Aorta (tissue), 5 donors: Measurements from ENCODE around the gene PRRG1. TPM values are rescaled to one million over a fixed set of nuclear protein-coding genes. Genes with fewer than 3 reads are reported as not detected.
A peak's percentile ranks its signal among the peaks of the same experiment; 100 is the strongest.
"Not testable (repeated sequence)": the region's sequence is repeated elsewhere in the genome, so short reads cannot be mapped to it uniquely, and the experiment has no call there.

Source experiments
- ATAC-seq: fragments of 200-7000 bp; cut with Tn5 transposase; one replicate; pipeline ENCODE4 v1.9.1; 2022; ENCODE audit warnings: moderate library complexity; ENCODE audit not compliant: low FRiP score
- DNase-seq, 2 donors: peaks; one replicate each; pipeline ENCODE4 v3.0.0-alpha.2; 2020
- H3K27ac ChIP-seq, 2 donors: one replicate each; pipeline ENCODE4 v1.5.1; 2013; ENCODE audit warnings: low read length in 2 of 2, mild to moderate bottlenecking in 2 of 2, moderate library complexity in 2 of 2, control low read depth in 1 of 2, inconsistent platforms in 1 of 2, low read depth in 1 of 2
- H3K27me3 ChIP-seq, 2 donors: one replicate each; pipeline ENCODE4 v1.6.1; 2013; ENCODE audit warnings: control low read depth in 1 of 2, low read length in 1 of 2, mild to moderate bottlenecking in 1 of 2, moderate library complexity in 1 of 2; ENCODE audit not compliant: insufficient read depth in 2 of 2, control insufficient read depth in 1 of 2
- H3K36me3 ChIP-seq, 2 donors: one replicate each; pipeline ENCODE4 v1.6.1; 2013; ENCODE audit warnings: control low read depth in 1 of 2, low read length in 1 of 2, mild to moderate bottlenecking in 1 of 2; ENCODE audit not compliant: insufficient read depth in 2 of 2, control insufficient read depth in 1 of 2
- H3K4me1 ChIP-seq, 2 donors: one replicate each; pipeline ENCODE4 v1.6.1; 2013; ENCODE audit warnings: low read length in 2 of 2, control low read depth in 1 of 2, mild to moderate bottlenecking in 1 of 2, moderate library complexity in 1 of 2; ENCODE audit not compliant: insufficient read depth in 2 of 2, control insufficient read depth in 1 of 2
- H3K4me3 ChIP-seq, 2 donors: one replicate each; pipeline ENCODE4 v1.5.1; 2013; ENCODE audit warnings: low read length in 2 of 2, control low read depth in 1 of 2, mild to moderate bottlenecking in 1 of 2
- H3K9me3 ChIP-seq: one replicate; pipeline ENCODE4 v1.6.1; 2013; ENCODE audit warnings: mild to moderate bottlenecking, low read length; ENCODE audit not compliant: control insufficient read depth
- WGBS, 2 donors: extraction: QIAGEN DNeasy Blood & Tissue Kit; methylation state at CpG; one replicate each; pipeline ENCODE4 v1.1.7; 2013; 5-methylcytosine and 5-hydroxymethylcytosine counted together
- intact Hi-C, 2 donors: fragments of 100-400 bp; cut with DNase I; formaldehyde crosslinking; loops; one replicate each; pipeline versions ENCODE4 v1.14.2 to v1.15.0; 2022
- long read RNA-seq, 2 donors: library from polyadenylated mRNA; unstranded; transcript quantifications; one replicate each; pipeline ENCODE4 v2.0.0, GENCODE V29; 2020 to 2021
- polyA plus RNA-seq, 2 donors: library from polyadenylated mRNA; stranded (reverse); fragments of 200-250 nt; gene quantifications; one replicate each; pipeline ENCODE4 v1.2.3, GENCODE V29; 2013
- total RNA-seq, 2 donors: library from RNA; stranded (reverse); fragmentation: NEBNext Ultra II Directional; extraction: Animal tissue kit (Norgen Biotek cat#: 25700); gene quantifications; one replicate each; pipeline ENCODE4 v1.2.1, GENCODE V29; 2021
- donor health status: healthy with polysubstance abuse.
- donor health status: Bipolar disorder and iron deficiency.
- donor health status: DM: no; HTN: no; CAD: no.
- donor health status: DM: no; HTN: no; CAD: no.
- donor health status: DM: yes; HTN: yes; CAD: no.

Gene PRRG1
- total RNA-seq (10 to 100 TPM; 14.7 to 17.8 TPM), polyA plus RNA-seq (1 to 10 TPM; 2.5 to 2.6 TPM)
- long read RNA-seq, donor 1, full-length matches to known transcripts: 5 of 6 reads
- long read RNA-seq, donor 1, partial matches to known transcripts: 1 of 6 reads
- long read RNA-seq, donor 1, other reads (novel, unspliced or antisense): 0 of 6 reads
- long read RNA-seq, donor 2: 0 reads

DNA sequence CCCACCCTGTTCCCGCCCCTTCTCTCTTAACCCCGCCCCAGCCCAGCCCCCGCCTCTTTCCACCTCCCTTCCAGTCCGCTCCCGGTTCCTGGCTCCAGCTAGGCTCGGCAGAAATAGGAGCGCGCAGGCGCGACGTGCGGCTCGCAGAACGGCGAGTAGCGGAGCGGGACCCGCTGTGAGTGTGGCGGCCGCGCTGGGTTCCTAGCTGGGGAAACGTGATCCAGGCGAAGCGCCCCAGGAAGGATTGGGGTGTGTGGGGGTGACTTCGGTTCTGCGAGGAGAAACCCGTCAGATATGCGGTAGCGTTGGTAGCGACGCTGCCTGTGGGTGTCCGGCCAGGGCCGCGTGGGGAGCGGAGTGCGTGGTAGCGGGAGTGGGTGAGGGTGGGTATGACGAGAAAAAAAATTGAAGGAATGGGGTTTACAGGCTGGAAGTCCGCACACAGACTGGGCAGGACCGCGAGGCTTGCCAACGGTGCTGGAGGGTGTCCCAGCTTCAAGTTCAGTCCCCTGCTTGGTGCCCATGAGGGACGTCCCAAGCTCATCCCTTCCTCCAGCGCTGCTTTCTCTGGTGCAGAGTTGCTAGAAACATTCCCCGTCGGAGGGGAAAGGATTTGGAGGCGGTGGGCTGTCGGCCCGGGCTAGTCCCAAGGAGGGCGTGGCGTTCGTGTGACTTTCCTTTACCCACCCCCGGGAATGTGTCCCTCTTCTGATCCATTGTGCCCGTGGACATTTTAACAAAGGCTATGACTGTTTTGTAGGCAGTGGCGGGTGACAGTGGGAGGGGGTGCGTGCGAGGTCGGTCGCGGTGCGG, at the start of gene PRRG1:
TSS of gene PRRG1 (plus strand) at position 144 of the 813 bp plus-strand sequence. CDS start 56,886 bp downstream, outside the sequence.
- intact Hi-C loops: no loop called here
- DNase-seq: peak; percentile 83 to 92
- WGBS, 2 donors: 0 to 32% methylated on average over 56 to 61 of the region's 61 CpGs

DNA sequence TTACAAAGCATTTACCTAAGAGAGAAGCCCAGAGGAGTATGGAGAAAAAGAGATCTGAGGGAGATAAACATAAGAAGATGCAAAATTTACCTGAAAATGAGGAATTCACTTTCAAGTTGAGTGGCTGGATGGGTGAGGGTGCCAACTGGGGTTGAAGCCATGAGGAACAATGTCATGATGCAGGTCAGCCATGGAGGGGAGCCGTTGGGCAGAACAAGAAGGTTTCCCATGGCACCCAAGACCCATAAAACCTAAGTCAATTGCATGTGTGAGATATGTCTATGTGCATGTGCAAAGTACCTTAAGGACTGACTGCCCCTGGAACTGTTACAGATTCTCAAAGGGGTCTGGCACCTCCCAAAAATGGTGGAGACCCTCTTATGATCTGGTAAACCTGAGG, 46.6 kb upstream of the PRRG1 start:
- intact Hi-C loops: no loop called here
- Histone ChIP-seq H3K4me1 (no peaks in the 10 kb centered on the region), H3K9me3 (no peaks in the 10 kb centered on the region), H3K4me3 (no peak overlapping the region), H3K27me3 (no peaks in the 10 kb centered on the region), H3K27ac (no peak overlapping the region), H3K36me3 (no peaks in the 10 kb centered on the region)
- WGBS, 2 donors: 6 to 37% methylated on average over 1 of the region's 1 CpG
- no peak for DNase-seq
- no peak for ATAC-seq

More for the DNA sequence above, at the start of gene PRRG1:
- H3K4me3 ChIP-seq: peak within 1 kb of the TSS; percentile 32 to 48
- no peaks in the 10 kb centered on the region for H3K36me3 ChIP-seq
- no peaks in the 10 kb centered on the region for H3K9me3 ChIP-seq
- peak within 1 kb of the TSS in 1 of 2 donors; percentile 64 for H3K27ac ChIP-seq
- H3K4me1 ChIP-seq: no peaks in the 10 kb centered on the region
- peak; percentile 93 for ATAC-seq
- no peaks in the 10 kb centered on the region for H3K27me3 ChIP-seq

DNA sequence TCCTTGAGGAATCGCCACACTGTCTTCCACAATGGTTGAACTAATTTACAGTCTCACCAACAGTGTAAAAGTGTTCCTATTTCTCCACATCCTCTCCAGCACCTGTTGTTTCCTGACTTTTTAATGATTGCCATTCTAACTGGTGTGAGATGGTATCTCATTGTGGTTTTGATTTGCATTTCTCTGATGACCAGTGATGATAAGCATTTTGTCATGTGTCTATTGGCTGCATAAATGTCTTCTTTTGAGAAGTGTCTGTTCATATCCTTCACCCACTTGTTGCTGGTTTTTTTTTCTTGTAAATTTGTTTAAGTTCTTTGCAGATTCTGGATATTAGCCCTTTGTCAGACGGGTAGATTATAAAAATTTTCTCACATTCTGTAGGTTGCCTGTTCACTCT, 43.9 kb upstream of the PRRG1 start:
- DNase-seq, ATAC-seq, H3K36me3 ChIP-seq, H3K4me3 ChIP-seq, H3K27ac ChIP-seq, intact Hi-C loops, H3K4me1 ChIP-seq, H3K9me3 ChIP-seq, H3K27me3 ChIP-seq: not testable (repeated sequence)
- WGBS, 2 donors: 65 to 76% methylated on average over 1 to 2 of the region's 2 CpGs

DNA sequence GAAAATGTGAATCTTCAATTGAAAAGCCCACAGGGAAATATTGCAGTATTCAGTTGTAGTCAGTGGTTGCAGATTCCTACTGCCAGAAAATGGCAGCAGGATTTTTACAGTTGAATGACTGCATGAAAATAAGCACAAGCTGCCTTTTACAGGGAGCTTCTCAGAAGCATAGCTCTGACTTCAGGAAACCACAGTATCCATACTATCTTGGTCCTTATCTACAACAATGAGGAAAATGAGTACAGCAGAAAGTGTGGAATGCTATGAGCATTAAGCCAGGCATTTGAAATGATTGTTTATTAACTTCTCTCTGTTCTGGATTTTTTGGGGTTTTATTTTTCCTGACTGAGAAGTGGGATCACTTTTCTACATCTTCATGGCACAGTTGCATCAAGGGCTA, 34.6 kb upstream of the PRRG1 start:
- intact Hi-C loops: no loop called here
- no peak for ATAC-seq
- H3K36me3 ChIP-seq: no peaks in the 10 kb centered on the region
- H3K9me3 ChIP-seq: no peaks in the 10 kb centered on the region
- no peak for DNase-seq
- H3K27ac ChIP-seq: no peak overlapping the region
- H3K4me1 ChIP-seq: no peaks in the 10 kb centered on the region
- H3K4me3 ChIP-seq: no peak overlapping the region
- no peaks in the 10 kb centered on the region for H3K27me3 ChIP-seq

DNA sequence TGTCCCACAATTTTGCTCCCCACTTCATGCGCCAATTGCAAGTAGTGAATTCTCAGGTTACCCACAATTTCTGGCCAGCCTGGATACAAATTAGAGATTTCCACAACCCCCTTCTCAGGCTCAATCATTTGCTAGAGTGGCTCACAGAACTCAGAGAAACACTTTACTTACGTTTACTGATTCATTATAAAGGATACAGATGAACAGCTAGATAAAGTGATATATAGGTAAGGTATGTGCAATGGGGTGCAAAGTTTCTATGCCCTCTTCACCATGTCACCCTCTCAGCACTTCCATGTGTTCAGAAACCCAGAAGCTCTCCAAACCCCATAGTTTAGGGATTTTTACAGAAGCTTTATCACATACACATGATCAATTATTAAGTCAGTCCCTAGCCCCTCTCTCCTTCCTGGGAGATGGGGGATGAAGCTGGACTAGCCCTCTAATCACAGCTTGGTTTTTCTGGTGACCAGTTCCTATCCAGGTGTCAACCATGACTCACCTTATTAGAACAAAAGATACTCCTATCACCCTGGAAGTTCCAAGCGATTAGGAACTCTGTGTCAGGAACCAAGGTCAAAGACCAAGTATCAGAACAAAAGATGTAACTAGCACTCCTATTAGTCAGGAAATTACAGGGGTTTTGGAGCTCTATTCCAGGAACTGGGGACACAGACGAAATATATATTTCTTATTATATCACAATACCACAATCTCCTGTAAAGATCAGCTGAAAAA, 33.5 kb upstream of the PRRG1 start:
- Histone ChIP-seq H3K4me1 (no peaks in the 10 kb centered on the region), H3K36me3 (no peaks in the 10 kb centered on the region), H3K27me3 (no peaks in the 10 kb centered on the region), H3K4me3 (no peak overlapping the region), H3K9me3 (no peaks in the 10 kb centered on the region), H3K27ac (no peak overlapping the region)
- 69 to 92% methylated on average over 4 of the region's 4 CpGs for WGBS, 2 donors
- no peak for DNase-seq
- intact Hi-C loops: no loop called here
- ATAC-seq: no peak

GRCh38 chrX:37320541-37321203, 28.5 kb upstream of the PRRG1 start:
- Histone ChIP-seq H3K27me3 (no peaks in the 10 kb centered on the region), H3K9me3 (no peaks in the 10 kb centered on the region), H3K27ac (no peak overlapping the region), H3K4me1 (no peaks in the 10 kb centered on the region), H3K4me3 (no peak overlapping the region), H3K36me3 (no peaks in the 10 kb centered on the region)
- 74 to 94% methylated on average over 5 of the region's 5 CpGs for WGBS, 2 donors
- ATAC-seq (no peak), DNase-seq (no peak)
- intact Hi-C loops: no loop called here

DNA sequence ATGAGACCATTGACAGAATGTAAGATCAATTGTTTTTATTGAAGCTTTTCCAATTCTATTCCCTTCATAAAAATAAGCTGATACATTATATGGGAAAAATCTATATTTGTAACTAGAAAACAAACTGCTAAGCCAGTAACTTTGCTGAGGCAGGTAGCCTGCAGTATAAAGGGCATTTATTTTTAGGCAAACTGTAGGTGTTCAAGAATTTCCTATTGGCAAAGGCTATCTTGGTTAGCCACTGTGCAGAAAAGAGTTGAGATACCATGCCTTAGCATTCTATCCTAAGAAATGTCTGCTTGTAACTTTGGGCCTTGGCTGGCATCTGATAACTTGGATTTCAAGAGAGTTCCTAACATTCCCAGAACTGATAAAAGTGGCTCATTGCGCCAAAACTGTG, 18.5 kb upstream of the PRRG1 start:
- no peaks in the 10 kb centered on the region for H3K27me3 ChIP-seq
- intact Hi-C loops: no loop called here

DNA sequence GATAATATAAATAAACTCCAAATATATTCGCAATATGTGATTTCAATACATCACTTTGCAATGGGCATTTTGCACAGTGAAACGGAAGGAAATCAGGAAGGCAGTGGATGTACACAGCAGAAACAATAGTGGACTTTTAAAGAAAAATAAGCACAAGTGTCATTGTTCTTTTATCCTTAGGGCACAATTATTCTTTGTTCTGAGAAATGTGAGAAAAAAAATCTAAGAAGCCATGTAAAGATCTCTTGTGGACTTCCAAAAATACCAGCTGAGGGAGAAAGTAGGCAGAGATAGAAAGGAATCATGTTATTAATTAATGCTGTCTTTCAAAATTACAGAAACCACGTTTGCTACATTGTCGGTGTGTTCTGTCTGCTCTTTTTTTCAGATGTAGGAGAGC, 17.6 kb upstream of the PRRG1 start:
- no peak overlapping the region for H3K4me3 ChIP-seq
- intact Hi-C loops: no loop called here
- H3K27me3 ChIP-seq: no peaks in the 10 kb centered on the region
- 30 to 41% methylated on average over 4 of the region's 4 CpGs for WGBS, 2 donors
- ATAC-seq (no peak), DNase-seq (no peak)
- no peaks in the 10 kb centered on the region for H3K4me1 ChIP-seq
- no peaks in the 10 kb centered on the region for H3K36me3 ChIP-seq
- H3K9me3 ChIP-seq: no peaks in the 10 kb centered on the region
- H3K27ac ChIP-seq: no peak overlapping the region

More for the DNA sequence above, 18.5 kb upstream of the PRRG1 start:
- WGBS, 2 donors: 14 to 15% methylated on average over 1 of the region's 1 CpG
- Histone ChIP-seq H3K4me3 (no peak overlapping the region), H3K36me3 (no peaks in the 10 kb centered on the region), H3K4me1 (no peaks in the 10 kb centered on the region), H3K27ac (no peak overlapping the region), H3K9me3 (no peaks in the 10 kb centered on the region)
- ATAC-seq: no peak
- DNase-seq: no peak
